GM12874 (cell line): ENCODE results near the gene TOP2B.

Experiments
- CTCF ChIP-seq: IDR thresholded peaks from 2 replicates; pipeline ENCODE4 v1.5.1; 2011; ENCODE audit warnings: low read depth, mild to moderate bottlenecking, control low read depth, low read length, moderate library complexity; ENCODE audit not compliant: insufficient read depth

Gene TOP2B

GRCh38 chr3:25593001-25593400, 71.7 kb downstream of the TOP2B start:
- no peak for TF ChIP-seq CTCF

DNA sequence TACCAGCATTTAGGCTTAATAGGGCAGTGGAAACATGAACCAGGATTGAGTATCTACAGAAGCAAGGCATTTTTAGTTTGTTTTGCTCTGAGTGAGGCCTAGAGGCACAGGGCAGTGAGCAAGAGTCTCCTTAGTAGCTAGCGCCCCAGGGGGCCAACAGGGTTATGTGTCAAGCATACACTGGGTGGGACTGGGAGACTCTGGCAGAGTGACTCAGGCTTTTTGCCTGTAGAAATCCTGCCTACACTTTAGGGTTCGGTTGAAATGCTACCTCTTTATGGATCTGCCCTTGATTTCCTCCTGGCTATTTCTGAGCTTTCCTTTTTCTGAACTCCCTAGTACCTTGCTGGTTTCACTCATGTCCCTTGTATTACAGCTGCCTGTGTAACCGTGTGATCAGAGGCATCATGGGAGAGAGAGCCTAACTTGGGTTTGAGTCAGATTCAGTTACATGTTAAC, 72.2 kb downstream of the TOP2B start:
- TF ChIP-seq CTCF = 0 out of 2 replicates have a peak, but pooled peaks have one; percentile 11

DNA sequence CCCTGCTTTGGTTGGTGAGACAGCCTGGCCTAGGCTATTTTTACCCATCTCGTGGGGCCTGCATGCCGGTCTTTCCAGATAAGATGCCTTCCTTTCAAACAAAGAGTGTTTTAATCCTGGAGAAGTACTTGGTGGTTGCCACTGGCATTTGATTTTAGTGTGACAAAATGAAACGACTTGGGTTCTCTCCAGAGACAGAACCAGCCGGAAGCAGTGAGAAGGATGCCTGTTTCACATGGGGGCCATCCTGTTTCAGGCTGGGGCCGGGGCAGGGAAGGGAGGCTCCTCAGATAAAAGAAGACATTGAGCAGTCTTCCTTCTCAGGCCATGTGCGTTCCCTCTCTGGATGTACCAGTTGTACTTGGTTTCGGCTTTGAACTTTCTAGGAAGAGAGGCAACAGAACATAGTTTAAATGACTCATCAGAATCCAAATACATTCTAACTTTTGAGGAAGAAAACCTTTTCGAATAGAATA, 74.9 kb downstream of the TOP2B start:
- no peak for TF ChIP-seq CTCF

GRCh38 chr3:25589104-25589782, 75.5 kb downstream of the TOP2B start:
- no peak for TF ChIP-seq CTCF

DNA sequence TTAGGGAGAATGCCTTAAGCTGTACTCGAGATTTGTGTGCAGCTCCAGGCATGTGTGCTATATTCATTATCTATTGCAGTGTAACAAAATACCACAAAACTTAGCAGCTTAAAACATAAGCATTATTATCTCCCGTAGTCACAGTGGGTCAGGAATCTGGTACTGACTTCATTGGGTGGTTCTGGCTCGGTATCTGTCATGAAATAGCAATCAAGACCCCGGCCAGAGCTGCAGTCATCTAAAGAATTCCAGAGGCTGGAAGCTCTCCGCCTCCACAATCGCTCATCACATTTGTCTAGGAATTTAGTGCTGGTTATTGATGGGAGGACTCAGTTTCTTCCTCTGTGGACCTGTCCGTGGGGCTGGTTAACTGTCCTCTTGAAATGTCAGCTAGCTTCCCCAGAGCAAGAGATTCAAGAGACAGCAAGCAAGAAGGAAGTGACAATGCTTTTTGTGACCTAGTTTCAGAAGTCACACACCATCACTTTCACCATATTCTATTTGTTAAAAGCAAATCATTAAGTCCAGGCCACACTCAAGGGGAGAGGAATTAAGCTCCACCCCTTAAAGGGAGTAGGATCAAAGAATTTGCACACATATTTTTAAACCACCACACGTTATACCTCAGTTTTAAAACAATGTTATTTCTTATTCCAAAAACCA, 76.1 kb downstream of the TOP2B start:
- no peak for TF ChIP-seq CTCF

GRCh38 chr3:25587975-25588374, 76.7 kb downstream of the TOP2B start:
- TF ChIP-seq CTCF = no peak

- TF ChIP-seq CTCF = no peak
Observed at GRCh38 chr3:25587526-25587925, 77.2 kb downstream of the TOP2B start.
